PC-9 (cell line): ENCODE results near the gene GOLGA6L10.

ENCODE experiments used
- EZH2 ChIP-seq: fragments of 200-600 bp; sonication (generic); IDR thresholded peaks from 2 replicates; pipeline ENCODE4 v1.8.0; 2017; ENCODE audit warnings: antibody characterized with exemption, low read depth
- TF ChIP-seq, protein P1 (sequence below): fragments of 200-600 bp; sonication (generic); conservative IDR thresholded peaks from 2 replicates; pipeline ENCODE4 v1.6.1; 2017; ENCODE audit warnings: mixed run types, antibody characterized with exemption, mild to moderate bottlenecking, moderate library complexity

- TF ChIP-seq, protein P1, sequence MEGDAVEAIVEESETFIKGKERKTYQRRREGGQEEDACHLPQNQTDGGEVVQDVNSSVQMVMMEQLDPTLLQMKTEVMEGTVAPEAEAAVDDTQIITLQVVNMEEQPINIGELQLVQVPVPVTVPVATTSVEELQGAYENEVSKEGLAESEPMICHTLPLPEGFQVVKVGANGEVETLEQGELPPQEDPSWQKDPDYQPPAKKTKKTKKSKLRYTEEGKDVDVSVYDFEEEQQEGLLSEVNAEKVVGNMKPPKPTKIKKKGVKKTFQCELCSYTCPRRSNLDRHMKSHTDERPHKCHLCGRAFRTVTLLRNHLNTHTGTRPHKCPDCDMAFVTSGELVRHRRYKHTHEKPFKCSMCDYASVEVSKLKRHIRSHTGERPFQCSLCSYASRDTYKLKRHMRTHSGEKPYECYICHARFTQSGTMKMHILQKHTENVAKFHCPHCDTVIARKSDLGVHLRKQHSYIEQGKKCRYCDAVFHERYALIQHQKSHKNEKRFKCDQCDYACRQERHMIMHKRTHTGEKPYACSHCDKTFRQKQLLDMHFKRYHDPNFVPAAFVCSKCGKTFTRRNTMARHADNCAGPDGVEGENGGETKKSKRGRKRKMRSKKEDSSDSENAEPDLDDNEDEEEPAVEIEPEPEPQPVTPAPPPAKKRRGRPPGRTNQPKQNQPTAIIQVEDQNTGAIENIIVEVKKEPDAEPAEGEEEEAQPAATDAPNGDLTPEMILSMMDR = no peak
- TF ChIP-seq EZH2 = no peak
Observed at GRCh38 chr15:82304778-82305090, 44.5 kb downstream of the GOLGA6L10 start.
